Measurements from ENCODE around the gene FOXL1. TPM values are rescaled to one million over a fixed set of nuclear protein-coding genes. Genes with fewer than 3 reads are reported as not detected.

The FOXL1 gene
- total RNA-seq, 1 experiment from 2014 or later, result 10.8 TPM

- no peak for DNase-seq (ENCODE audit: extremely low read depth, low read depth)
These were observed 20.5 kb downstream of the FOXL1 start for GRCh38 chr16:86598607-86599565.

- DNase-seq (ENCODE audit: extremely low read depth, low read depth), result no peak
These were observed 23.0 kb downstream of the FOXL1 start for GRCh38 chr16:86601356-86601755.

GRCh38 chr16:86602521-86602920, 24.2 kb downstream of the FOXL1 start:
- no peak for DNase-seq (ENCODE audit: extremely low read depth, low read depth)

- DNase-seq (ENCODE audit: extremely low read depth, low read depth), result no peak
These were observed 26.3 kb downstream of the FOXL1 start for GRCh38 chr16:86604436-86605193.

- no peak for DNase-seq (ENCODE audit: extremely low read depth, low read depth)
These were observed 27.6 kb downstream of the FOXL1 start for GRCh38 chr16:86605950-86606349.

GRCh38 chr16:86608301-86608747, 30.0 kb downstream of the FOXL1 start:
- DNase-seq (ENCODE audit: extremely low read depth, low read depth), result no peak

- DNase-seq (ENCODE audit: extremely low read depth, low read depth), result no peak
These were observed 30.8 kb downstream of the FOXL1 start for GRCh38 chr16:86609115-86609514.

- DNase-seq (ENCODE audit: extremely low read depth, low read depth), result no peak
These were observed 31.3 kb downstream of the FOXL1 start for GRCh38 chr16:86609661-86610060.

- DNase-seq (ENCODE audit: extremely low read depth, low read depth), result no peak
These were observed 32.6 kb downstream of the FOXL1 start for GRCh38 chr16:86610779-86611524.

- DNase-seq (ENCODE audit: extremely low read depth, low read depth), result no peak
These were observed 33.1 kb downstream of the FOXL1 start for GRCh38 chr16:86611525-86611855.

- no peak for DNase-seq (ENCODE audit: extremely low read depth, low read depth)
These were observed 33.6 kb downstream of the FOXL1 start for GRCh38 chr16:86611941-86612340.

- no peak for DNase-seq (ENCODE audit: extremely low read depth, low read depth)
These were observed 36.4 kb downstream of the FOXL1 start for GRCh38 chr16:86614699-86615098.

- DNase-seq (ENCODE audit: extremely low read depth, low read depth), result no peak
These were observed 38.6 kb downstream of the FOXL1 start for GRCh38 chr16:86616906-86617305.

GRCh38 chr16:86618431-86619238, 40.3 kb downstream of the FOXL1 start:
- DNase-seq (ENCODE audit: extremely low read depth, low read depth), result no peak

GRCh38 chr16:86619239-86619794, 41.0 kb downstream of the FOXL1 start:
- no peak for DNase-seq (ENCODE audit: extremely low read depth, low read depth)

- no peak for DNase-seq (ENCODE audit: extremely low read depth, low read depth)
These were observed 41.8 kb downstream of the FOXL1 start for GRCh38 chr16:86620184-86620583.

- no peak for DNase-seq (ENCODE audit: extremely low read depth, low read depth)
These were observed 43.6 kb downstream of the FOXL1 start for GRCh38 chr16:86621966-86622365.

- no peak for DNase-seq (ENCODE audit: extremely low read depth, low read depth)
These were observed 44.6 kb downstream of the FOXL1 start for GRCh38 chr16:86622700-86623615.

GRCh38 chr16:86625029-86625428, 46.7 kb downstream of the FOXL1 start:
- no peak for DNase-seq (ENCODE audit: extremely low read depth, low read depth)
